GM12874 (cell line): ENCODE measurements around the gene CSNK1G1.

Experiments
- TF ChIP-seq, protein P1 (sequence below): IDR thresholded peaks from 2 replicates; pipeline ENCODE4 v1.5.1; 2011; ENCODE audit warnings: low read depth, mild to moderate bottlenecking, control low read depth, low read length, moderate library complexity; ENCODE audit not compliant: insufficient read depth

The CSNK1G1 gene

DNA sequence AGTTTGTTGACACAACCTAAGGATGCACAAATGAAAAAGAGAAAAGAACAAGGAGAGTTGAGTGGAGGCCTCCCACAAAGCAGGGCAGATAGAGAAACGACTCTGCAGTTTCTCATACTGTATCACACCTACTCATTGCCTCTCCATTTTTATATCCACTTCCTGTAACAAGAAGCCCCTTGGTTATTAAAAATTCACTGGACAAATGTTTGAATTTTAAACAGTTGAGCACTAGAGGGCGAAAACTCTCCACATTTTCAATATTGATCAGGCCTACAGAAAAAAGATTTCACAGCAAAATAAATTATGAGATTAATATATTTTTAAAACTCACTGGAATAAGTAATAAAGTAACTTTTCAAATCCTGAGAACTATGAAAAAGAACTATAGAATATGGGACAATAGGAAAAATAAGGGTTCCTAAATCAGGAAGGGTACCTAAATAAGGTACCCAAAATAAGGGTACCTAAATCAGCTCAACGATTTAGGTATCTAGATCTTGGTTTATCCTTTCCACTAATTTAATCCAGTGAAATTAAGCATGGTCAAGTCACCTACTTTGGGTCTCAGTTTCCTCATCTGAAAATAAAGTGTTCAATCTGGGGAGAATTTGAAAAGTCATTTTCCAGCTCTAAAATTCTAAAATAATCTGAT lies 146.2 kb downstream of the CSNK1G1 start:
- TF ChIP-seq, protein P1, sequence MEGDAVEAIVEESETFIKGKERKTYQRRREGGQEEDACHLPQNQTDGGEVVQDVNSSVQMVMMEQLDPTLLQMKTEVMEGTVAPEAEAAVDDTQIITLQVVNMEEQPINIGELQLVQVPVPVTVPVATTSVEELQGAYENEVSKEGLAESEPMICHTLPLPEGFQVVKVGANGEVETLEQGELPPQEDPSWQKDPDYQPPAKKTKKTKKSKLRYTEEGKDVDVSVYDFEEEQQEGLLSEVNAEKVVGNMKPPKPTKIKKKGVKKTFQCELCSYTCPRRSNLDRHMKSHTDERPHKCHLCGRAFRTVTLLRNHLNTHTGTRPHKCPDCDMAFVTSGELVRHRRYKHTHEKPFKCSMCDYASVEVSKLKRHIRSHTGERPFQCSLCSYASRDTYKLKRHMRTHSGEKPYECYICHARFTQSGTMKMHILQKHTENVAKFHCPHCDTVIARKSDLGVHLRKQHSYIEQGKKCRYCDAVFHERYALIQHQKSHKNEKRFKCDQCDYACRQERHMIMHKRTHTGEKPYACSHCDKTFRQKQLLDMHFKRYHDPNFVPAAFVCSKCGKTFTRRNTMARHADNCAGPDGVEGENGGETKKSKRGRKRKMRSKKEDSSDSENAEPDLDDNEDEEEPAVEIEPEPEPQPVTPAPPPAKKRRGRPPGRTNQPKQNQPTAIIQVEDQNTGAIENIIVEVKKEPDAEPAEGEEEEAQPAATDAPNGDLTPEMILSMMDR, result 0 out of 2 replicates have a peak, but pooled peaks have one; percentile 19

DNA sequence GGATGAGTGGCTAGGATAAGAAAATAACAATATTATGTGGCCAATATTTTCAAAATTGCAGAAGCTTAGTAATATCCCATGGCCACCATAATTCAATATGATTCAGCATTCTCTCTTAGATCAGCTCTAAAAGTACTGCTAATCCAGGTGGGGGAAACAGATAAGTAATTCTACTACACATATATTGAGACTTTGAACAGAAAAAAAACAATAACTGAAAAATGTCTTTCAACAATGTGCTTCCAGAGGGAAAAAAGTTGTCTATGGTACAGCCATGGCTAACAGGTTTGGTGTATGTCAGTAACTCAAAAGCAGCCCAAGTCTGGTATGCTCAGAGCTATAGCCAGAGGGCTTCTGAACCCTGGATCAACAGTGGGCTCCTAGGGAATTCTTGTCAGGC lies 150.8 kb downstream of the CSNK1G1 start:
- TF ChIP-seq, protein P1, result no peak

DNA sequence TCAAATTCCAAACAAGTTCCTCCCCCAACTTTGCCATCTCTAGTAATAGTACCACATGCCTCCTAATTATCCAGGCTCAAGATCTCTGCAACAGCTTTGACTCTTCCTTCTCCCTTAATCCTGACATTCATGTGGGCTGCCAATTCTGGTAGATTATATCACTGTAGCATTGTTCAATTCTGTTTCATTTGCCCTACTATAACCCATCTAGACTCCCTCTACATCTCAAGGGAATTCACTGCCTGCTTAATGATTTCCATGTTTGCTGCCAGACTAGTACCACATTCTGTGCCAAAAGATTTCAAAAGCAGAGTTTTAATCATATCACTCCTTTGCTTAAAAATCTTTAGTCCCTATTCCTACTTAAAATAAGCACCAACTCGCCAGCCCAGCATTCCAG lies 158.5 kb downstream of the CSNK1G1 start:
- TF ChIP-seq, protein P1, result no peak

DNA sequence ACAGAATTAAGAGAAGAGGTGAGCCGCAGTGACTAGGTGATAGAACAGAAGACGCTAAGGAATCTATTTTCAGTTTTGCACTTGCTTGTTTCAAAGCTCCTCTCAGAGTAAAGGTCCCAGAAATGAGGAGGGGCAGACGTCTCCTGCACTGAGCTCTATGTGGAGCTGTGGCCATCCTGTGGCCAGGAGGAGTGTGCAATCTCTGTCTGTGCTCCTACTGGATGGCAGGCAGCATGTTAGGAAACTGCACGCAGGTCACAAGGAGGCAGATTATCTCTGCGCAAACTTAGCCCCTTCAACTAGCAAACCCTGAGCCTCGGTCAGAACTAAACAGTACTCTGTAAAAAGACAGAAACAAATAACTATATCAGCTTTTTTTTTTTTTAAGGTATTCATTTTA lies 162.0 kb downstream of the CSNK1G1 start:
- TF ChIP-seq, protein P1, result no peak

DNA sequence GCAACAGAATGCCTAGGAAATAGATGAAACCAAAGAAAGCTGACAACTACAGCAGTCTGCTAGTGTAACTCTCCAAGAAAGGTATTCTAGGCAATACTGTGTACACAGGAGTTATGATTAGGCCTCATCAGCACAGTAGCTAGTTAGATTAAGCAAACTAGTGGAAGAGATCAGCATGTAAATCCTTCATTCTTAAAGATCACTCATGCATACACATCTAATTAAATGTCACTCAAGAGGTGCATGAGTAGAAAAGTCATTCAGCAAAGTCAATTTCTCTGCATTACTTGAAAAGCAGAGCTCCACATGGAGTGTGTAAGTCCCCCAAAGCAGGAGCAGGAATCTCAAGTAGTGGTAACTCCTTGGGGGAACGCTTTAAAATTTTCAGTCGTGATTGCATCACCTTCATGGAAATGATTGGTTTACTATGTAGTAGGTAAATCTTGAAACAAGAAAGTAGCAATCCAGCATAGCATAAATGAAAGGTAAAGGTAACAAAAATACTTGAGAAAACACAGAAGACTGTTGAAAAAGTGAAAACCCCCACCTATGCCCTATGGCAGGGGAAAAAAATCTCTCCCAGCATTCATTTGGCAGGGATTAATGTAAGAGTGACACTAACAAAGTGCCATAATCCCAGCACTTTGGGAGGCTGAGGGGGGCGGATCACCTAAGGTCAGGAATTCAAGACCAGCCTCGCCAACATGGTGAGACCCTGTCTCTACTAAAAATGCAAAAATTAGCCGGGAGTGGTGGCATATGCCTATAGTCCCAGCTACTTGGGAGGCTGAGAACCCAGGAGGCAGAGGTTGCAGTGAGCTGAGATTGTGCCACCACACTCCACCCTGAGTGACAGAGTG lies 163.8 kb downstream of the CSNK1G1 start:
- TF ChIP-seq, protein P1, result no peak

DNA sequence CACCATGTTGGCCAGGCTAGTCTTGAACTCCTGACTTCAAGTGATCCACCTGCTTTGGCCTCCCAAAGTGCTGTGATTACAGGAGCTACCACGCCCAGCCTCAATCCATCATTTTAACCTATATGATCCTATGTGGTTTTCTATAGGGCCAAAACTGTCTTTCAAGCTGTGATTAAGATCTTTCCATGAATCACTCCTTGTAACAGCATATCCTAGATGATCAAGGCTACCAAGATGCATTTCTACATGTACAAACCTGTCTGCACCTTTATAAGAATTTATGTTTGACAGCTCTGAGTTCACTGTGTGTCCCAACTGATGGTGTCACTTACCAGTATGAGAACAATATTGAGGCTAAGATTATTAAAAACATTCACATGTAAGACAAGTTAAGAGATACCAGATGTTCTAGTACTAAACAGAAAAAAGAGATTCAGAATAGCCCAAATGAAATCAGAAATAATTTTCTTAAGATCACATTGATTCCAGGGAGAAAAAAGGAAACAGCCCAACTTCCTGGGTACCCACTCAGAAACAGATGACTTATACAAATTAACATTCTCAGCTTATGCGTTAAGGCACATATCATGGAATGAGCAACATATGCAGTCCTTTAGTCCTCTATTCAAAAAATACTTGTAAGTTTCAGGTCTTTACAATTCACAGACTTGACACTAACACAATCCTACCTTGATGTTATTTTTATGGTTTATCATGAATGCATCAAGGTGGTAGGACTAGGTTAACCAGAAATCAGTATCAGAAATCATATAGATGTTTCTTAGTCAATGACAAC lies 168.4 kb downstream of the CSNK1G1 start:
- TF ChIP-seq, protein P1, result no peak

DNA sequence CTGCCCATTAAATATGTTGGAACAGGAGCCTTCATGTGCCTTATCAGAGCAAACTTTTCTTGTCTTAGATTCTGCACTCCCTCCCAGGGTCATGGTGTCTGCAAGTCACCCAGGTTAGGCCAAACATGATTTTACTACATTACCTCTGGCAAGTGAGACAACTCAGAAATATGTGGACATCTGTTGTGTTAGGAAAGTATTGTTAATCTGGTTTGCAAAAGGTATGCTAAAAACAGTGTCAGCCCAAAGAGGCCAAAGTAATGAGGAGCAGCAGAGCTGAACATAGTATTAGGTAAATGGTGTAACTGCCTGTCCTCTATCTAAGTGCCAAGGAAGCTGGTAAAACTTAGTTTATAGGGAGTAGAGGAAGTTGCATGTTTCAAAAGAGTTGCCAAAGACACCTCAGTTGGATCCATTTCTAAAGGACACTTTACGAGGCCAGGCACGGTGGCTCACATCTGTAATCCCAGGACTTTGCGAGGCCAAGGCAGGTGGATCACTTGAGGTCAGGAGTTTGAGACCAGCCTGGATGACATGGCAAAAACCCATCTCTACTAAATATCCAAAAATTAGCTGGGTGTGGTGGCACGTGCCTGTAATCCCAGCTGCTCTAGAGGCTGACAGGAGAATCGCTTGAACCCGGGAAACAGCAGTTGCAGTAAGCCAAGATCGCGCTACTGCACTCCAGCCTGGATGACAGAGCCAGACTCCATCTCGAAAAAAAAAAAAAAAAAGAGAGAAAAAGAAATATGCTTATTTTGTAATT lies 170.6 kb downstream of the CSNK1G1 start:
- TF ChIP-seq, protein P1, result no peak
